ENCODE results near the gene LPP.
"Not testable (repeated sequence)": the region's sequence is repeated elsewhere in the genome, so short reads cannot be mapped to it uniquely, and the experiment has no call there.

Gene LPP

GRCh38 chr3:188400494-188401243, 246.7 kb downstream of the LPP start:
- no peak for DNase-seq (ENCODE audit: low read depth in 2 of 2)

- DNase-seq (ENCODE audit: low read depth in 2 of 2): no peak
Observed at GRCh38 chr3:188401244-188401993, 247.5 kb downstream of the LPP start.

GRCh38 chr3:188402229-188402628, 248.3 kb downstream of the LPP start:
- DNase-seq (ENCODE audit: low read depth in 2 of 2): no peak

GRCh38 chr3:188403404-188403803, 249.4 kb downstream of the LPP start:
- DNase-seq (ENCODE audit: low read depth in 2 of 2): no peak

- DNase-seq (ENCODE audit: low read depth in 2 of 2): no peak
Observed at GRCh38 chr3:188404124-188404523, 250.2 kb downstream of the LPP start.

- DNase-seq (ENCODE audit: low read depth in 2 of 2): no peak
Observed at GRCh38 chr3:188404701-188405100, 250.7 kb downstream of the LPP start.

GRCh38 chr3:188407158-188407880, 253.4 kb downstream of the LPP start:
- no peak for DNase-seq (ENCODE audit: low read depth in 2 of 2)

- DNase-seq (ENCODE audit: low read depth in 2 of 2): no peak
Observed at GRCh38 chr3:188408831-188409230, 254.9 kb downstream of the LPP start.

- no peak for DNase-seq (ENCODE audit: low read depth in 2 of 2)
Observed at GRCh38 chr3:188411750-188412149, 257.8 kb downstream of the LPP start.

- no peak for DNase-seq (ENCODE audit: low read depth in 2 of 2)
Observed at GRCh38 chr3:188415196-188415595, 261.2 kb downstream of the LPP start.

GRCh38 chr3:188416041-188416440, 262.1 kb downstream of the LPP start:
- no peak for DNase-seq (ENCODE audit: low read depth in 2 of 2)

- DNase-seq (ENCODE audit: low read depth in 2 of 2): no peak
Observed at GRCh38 chr3:188417271-188417696, 263.3 kb downstream of the LPP start.

- DNase-seq (ENCODE audit: low read depth in 2 of 2): no peak
Observed at GRCh38 chr3:188417766-188418165, 263.8 kb downstream of the LPP start.

GRCh38 chr3:188421151-188421821, 267.3 kb downstream of the LPP start:
- DNase-seq (ENCODE audit: low read depth in 2 of 2): no peak

GRCh38 chr3:188421836-188422540, 268.0 kb downstream of the LPP start:
- DNase-seq (ENCODE audit: low read depth in 2 of 2): no peak

GRCh38 chr3:188427981-188428380, 274.0 kb downstream of the LPP start:
- not testable (repeated sequence) for DNase-seq (ENCODE audit: low read depth in 2 of 2)

GRCh38 chr3:188431040-188431439, 277.1 kb downstream of the LPP start:
- DNase-seq (ENCODE audit: low read depth in 2 of 2): no peak

GRCh38 chr3:188431553-188431952, 277.6 kb downstream of the LPP start:
- no peak for DNase-seq (ENCODE audit: low read depth in 2 of 2)

GRCh38 chr3:188432802-188433520, 279.0 kb downstream of the LPP start:
- DNase-seq (ENCODE audit: low read depth in 2 of 2): no peak

- DNase-seq (ENCODE audit: low read depth in 2 of 2): no peak
Observed at GRCh38 chr3:188433521-188434150, 279.7 kb downstream of the LPP start.

All from stimulated activated CD4-positive, alpha-beta T cell treated with anti-CD3 and anti-CD28 coated beads, Interleukin-12 subunit alpha, Interleukin-12 subunit beta, amount 100 ng/mL, for 24 hours (primary cell).